Fibroblast of villous mesenchyme (primary cell): ENCODE results near the gene RARRES1. TPM values are rescaled to one million over a fixed set of nuclear protein-coding genes. Genes with fewer than 3 reads are reported as not detected.

Source experiments
- DNase-seq: peaks from one replicate; pipeline ENCODE4 v3.0.0-alpha.2; 2010; ENCODE audit warnings: low read depth
- H3K4me3 ChIP-seq: 2 replicates; pipeline ENCODE4 v1.5.1; 2011; ENCODE audit warnings: low read depth, mild to moderate bottlenecking, low read length
- CTCF ChIP-seq: IDR thresholded peaks from 2 replicates; pipeline ENCODE4 v1.5.1; 2012; ENCODE audit warnings: low read depth, mild to moderate bottlenecking, low read length; ENCODE audit not compliant: insufficient read depth
- total RNA-seq: library from RNA; depleted of rRNA; stranded (reverse); fragments of >200 nt; gene quantifications from 2 replicates; pipeline ENCODE4 v1.2.3, GENCODE V29; 2012

The RARRES1 gene
- total RNA-seq, 1 donor, result 8.2 TPM

- no peak for DNase-seq
- TF ChIP-seq CTCF, result no peak
- H3K4me3 ChIP-seq, result no peak overlapping the region
Observed at GRCh38 chr3:158743664-158744566, 11.7 kb upstream of the RARRES1 start.

- TF ChIP-seq CTCF, result no peak
- no peak overlapping the region for H3K4me3 ChIP-seq
- DNase-seq, result no peak
Observed at GRCh38 chr3:158742871-158743663, 10.8 kb upstream of the RARRES1 start.

GRCh38 chr3:158739661-158740060 is 7.4 kb upstream of the RARRES1 start:
- no peak for TF ChIP-seq CTCF
- no peak for DNase-seq
- H3K4me3 ChIP-seq, result no peak overlapping the region

GRCh38 chr3:158739078-158739477 is 6.8 kb upstream of the RARRES1 start:
- no peak for DNase-seq
- no peak for TF ChIP-seq CTCF
- no peak overlapping the region for H3K4me3 ChIP-seq

GRCh38 chr3:158738653-158739052 is 6.4 kb upstream of the RARRES1 start:
- no peak for DNase-seq
- no peak overlapping the region for H3K4me3 ChIP-seq
- TF ChIP-seq CTCF, result no peak

- no peak for DNase-seq
- H3K4me3 ChIP-seq, result no peak overlapping the region
- TF ChIP-seq CTCF, result no peak
Observed at GRCh38 chr3:158737976-158738615, 5.8 kb upstream of the RARRES1 start.
